PC-9 (cell line): ENCODE measurements around the gene TXNDC16. TPM values are rescaled to one million over a fixed set of nuclear protein-coding genes. Genes with fewer than 3 reads are reported as not detected.

Source experiments
- BruUV-seq: library from RNA; stranded (reverse); fragments of 400-500 nt; replicated peaks from 2 replicates; lab custom pipeline; 2021; lab: Mats Ljungman, UMichigan
- CTCF ChIA-PET: fragments of 300-600 bp; sonication (Branson Sonifier 250); formaldehyde crosslinking; loops from one replicate; lab custom pipeline; 2022; ENCODE audit warnings: antibody characterized with exemption; lab: Charles Lee
- POLR2A ChIA-PET: fragments of 300-600 bp; sonication (Branson Sonifier 250); formaldehyde crosslinking; loops from one replicate; lab custom pipeline; 2022; ENCODE audit warnings: antibody characterized with exemption; ENCODE audit not compliant: unreplicated experiment; lab: Charles Lee
- DNase-seq, 2 experiments: peaks; one replicate each; pipeline versions ENCODE4 v3.0.0 to v3.0.0-alpha.2; 2015 to 2022; ENCODE audit warnings: mixed read lengths in 1 of 2
- H2AFZ ChIP-seq: fragments of 200-600 bp; sonication (generic); 2 replicates; pipeline ENCODE4 v1.8.1; 2017; ENCODE audit warnings: antibody characterized with exemption
- H3F3A ChIP-seq: fragments of 200-600 bp; sonication (generic); 2 replicates; pipeline ENCODE4 v1.8.1; 2017; ENCODE audit warnings: antibody characterized with exemption, mild to moderate bottlenecking, low read depth; ENCODE audit not compliant: insufficient read depth
- H3K27ac ChIP-seq: fragments of 200-600 bp; sonication (generic); 2 replicates; pipeline ENCODE4 v1.6.1; 2016; ENCODE audit warnings: mixed run types
- H3K27me3 ChIP-seq: fragments of 200-600 bp; sonication (generic); 2 replicates; pipeline ENCODE4 v1.6.1; 2016; ENCODE audit warnings: low read depth, mixed run types; ENCODE audit not compliant: insufficient read depth
- H3K36me3 ChIP-seq: fragments of 200-600 bp; sonication (generic); 2 replicates; pipeline ENCODE4 v1.6.1; 2016; ENCODE audit warnings: low read depth, mixed run types
- H3K4me1 ChIP-seq: fragments of 200-600 bp; sonication (generic); replicated peaks from 2 replicates; pipeline ENCODE4 v1.6.1; 2016; ENCODE audit warnings: mixed run types; ENCODE audit not compliant: insufficient read depth
- H3K4me2 ChIP-seq: fragments of 200-600 bp; sonication (generic); 2 replicates; pipeline ENCODE4 v1.6.1; 2017; ENCODE audit warnings: mixed run types
- H3K4me3 ChIP-seq: fragments of 200-600 bp; sonication (generic); 2 replicates; pipeline ENCODE4 v1.6.1; 2016; ENCODE audit warnings: mixed run types
- H3K79me2 ChIP-seq: fragments of 200-600 bp; sonication (generic); 2 replicates; pipeline ENCODE4 v1.6.1; 2017; ENCODE audit warnings: low read depth, mixed run types
- H3K9me2 ChIP-seq: fragments of 200-600 bp; sonication (generic); 2 replicates; pipeline ENCODE4 v1.8.1; 2017; ENCODE audit warnings: mild to moderate bottlenecking; ENCODE audit not compliant: insufficient read depth
- H3K9me3 ChIP-seq: fragments of 200-600 bp; sonication (generic); 2 replicates; pipeline ENCODE4 v1.8.1; 2016; ENCODE audit warnings: low read depth; ENCODE audit not compliant: insufficient read depth
- H4K20me1 ChIP-seq: fragments of 200-600 bp; sonication (generic); 2 replicates; pipeline ENCODE4 v1.8.1; 2017; ENCODE audit not compliant: insufficient read depth
- EZH2 ChIP-seq: fragments of 200-600 bp; sonication (generic); IDR thresholded peaks from 2 replicates; pipeline ENCODE4 v1.8.0; 2017; ENCODE audit warnings: antibody characterized with exemption, low read depth
- intact Hi-C: fragments of 100-400 bp; cut with micrococcal nuclease; formaldehyde crosslinking; loops from one replicate; pipeline ENCODE4 v1.10.0; 2022; ENCODE audit not compliant: unreplicated experiment
- total RNA-seq: library from RNA; stranded (reverse); gene quantifications from 2 replicates; pipeline ENCODE4 v1.2.3, GENCODE V29; 2021
- TF ChIP-seq, protein P1 (sequence below): fragments of 200-600 bp; sonication (generic); conservative IDR thresholded peaks from 2 replicates; pipeline ENCODE4 v1.6.1; 2017; ENCODE audit warnings: mixed run types, antibody characterized with exemption, mild to moderate bottlenecking, moderate library complexity

Gene TXNDC16
- total RNA-seq, 1 experiment from 2014 or later = 5.7 TPM

DNA sequence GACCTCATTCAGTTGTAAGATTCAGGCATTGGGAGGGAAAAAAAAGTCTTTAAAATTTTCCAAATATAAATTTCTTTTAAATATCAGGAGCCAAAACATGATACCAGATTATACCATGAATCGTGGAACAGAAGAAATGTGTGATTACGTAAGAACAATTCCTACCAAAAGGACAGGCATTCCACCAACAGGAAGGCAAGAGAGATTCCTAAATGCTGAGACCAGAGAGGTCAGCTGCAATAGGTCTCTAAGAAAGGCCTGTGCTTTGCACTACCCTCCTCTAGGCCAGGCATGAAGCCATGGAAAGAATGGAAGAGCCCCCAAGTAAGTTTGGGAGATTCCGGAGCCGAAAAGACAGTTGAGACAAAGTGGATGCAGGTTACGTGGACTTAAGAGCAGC is 154.5 kb downstream of the TXNDC16 start:
- ChIA-PET POLR2A (no interaction called here), CTCF (no interaction called here)
- Histone ChIP-seq H3K4me2 (no peak overlapping the region), H3K79me2 (no peaks in the 10 kb centered on the region), H4K20me1 (no peaks in the 10 kb centered on the region), H3K27ac (no peak overlapping the region), H3K4me3 (no peak overlapping the region), H3K27me3 (0 out of 2 replicates have a peak, but pooled peaks cover 4% of the 10 kb centered on the region), H3F3A (no peaks in the 10 kb centered on the region), H3K36me3 (no peaks in the 10 kb centered on the region), H3K9me3 (no peaks in the 10 kb centered on the region), H2AFZ (no peak overlapping the region), H3K9me2 (no peaks in the 10 kb centered on the region), H3K4me1 (no peaks in the 10 kb centered on the region)
- TF ChIP-seq, protein P1, sequence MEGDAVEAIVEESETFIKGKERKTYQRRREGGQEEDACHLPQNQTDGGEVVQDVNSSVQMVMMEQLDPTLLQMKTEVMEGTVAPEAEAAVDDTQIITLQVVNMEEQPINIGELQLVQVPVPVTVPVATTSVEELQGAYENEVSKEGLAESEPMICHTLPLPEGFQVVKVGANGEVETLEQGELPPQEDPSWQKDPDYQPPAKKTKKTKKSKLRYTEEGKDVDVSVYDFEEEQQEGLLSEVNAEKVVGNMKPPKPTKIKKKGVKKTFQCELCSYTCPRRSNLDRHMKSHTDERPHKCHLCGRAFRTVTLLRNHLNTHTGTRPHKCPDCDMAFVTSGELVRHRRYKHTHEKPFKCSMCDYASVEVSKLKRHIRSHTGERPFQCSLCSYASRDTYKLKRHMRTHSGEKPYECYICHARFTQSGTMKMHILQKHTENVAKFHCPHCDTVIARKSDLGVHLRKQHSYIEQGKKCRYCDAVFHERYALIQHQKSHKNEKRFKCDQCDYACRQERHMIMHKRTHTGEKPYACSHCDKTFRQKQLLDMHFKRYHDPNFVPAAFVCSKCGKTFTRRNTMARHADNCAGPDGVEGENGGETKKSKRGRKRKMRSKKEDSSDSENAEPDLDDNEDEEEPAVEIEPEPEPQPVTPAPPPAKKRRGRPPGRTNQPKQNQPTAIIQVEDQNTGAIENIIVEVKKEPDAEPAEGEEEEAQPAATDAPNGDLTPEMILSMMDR = no peak
- TF ChIP-seq EZH2 = no peak
- intact Hi-C loops = no loop called here
- DNase-seq = no peak
- no TSS peak for BruUV-seq

DNA sequence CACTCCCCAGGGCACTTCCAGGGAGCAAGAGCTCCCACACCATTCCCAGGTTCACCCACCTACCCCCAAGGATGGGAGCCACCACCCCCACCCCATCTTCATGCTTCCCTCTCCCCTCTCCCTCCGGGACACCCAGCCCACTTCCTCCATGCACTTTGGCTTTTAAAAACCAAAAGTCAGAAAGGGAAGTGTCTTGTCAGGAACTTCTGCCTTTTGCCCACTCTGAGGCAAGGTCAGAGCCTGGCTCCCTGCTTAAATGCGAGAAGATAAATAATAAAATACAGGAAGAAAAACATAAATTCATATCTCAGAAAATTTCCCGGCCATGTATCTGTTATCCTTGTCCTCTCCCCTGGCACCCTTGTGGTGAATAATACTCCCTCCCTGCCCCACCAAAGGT is 156.6 kb downstream of the TXNDC16 start:
- no peak for TF ChIP-seq EZH2
- TF ChIP-seq, protein P1 = no peak
- Histone ChIP-seq H3K9me3 (no peaks in the 10 kb centered on the region), H3K27ac (no peak overlapping the region), H3K79me2 (no peaks in the 10 kb centered on the region), H3K4me3 (no peak overlapping the region), H3K4me1 (no peaks in the 10 kb centered on the region), H3F3A (no peaks in the 10 kb centered on the region), H3K4me2 (no peak overlapping the region), H3K27me3 (no peaks in the 10 kb centered on the region), H4K20me1 (no peaks in the 10 kb centered on the region), H3K36me3 (no peaks in the 10 kb centered on the region), H2AFZ (no peak overlapping the region), H3K9me2 (no peaks in the 10 kb centered on the region)
- CTCF ChIA-PET = no interaction called here
- POLR2A ChIA-PET = no interaction called here
- intact Hi-C loops = no loop called here
- no peak for DNase-seq
- BruUV-seq = no TSS peak

DNA sequence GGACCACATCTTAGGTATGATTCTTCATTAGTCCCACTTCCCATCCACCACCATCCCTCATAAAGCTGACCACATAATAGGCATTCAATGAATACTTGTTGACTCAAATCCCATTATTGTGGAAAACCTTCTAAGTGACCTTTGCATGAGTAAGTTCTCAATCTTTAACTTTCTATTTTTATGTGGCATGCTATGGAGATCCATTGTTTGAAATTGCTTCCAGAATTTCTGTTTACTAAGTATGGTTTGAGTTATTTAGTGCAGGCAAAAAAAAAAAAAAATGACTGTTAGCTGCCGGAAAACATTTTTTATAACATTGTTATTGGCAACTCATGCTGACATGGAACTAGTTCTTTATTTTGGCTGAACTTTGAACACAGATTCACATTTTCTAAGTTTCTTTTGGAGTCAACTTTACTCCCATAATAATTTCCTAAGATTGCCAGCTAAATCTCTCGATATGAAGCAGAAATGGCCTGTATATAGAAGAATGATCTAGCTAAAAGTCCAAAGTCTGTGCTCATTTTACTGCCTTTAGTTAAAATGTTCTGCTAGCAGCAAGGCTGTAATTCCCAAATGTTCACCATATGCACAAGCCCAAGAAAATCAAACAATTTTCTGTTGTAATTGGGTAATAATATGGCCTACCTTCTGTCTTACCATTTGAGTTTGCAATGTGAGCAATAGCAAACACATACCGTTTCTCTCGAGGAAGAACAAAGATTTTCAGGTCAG is 160.3 kb downstream of the TXNDC16 start:
- TF ChIP-seq EZH2 = no peak
- TF ChIP-seq, protein P1 = no peak
- H3K27ac ChIP-seq = no peak overlapping the region
- no peaks in the 10 kb centered on the region for H3K4me1 ChIP-seq
- H4K20me1 ChIP-seq = no peaks in the 10 kb centered on the region
- DNase-seq = no peak
- CTCF ChIA-PET = no interaction called here
- H3F3A ChIP-seq = no peaks in the 10 kb centered on the region
- H3K9me3 ChIP-seq = no peaks in the 10 kb centered on the region
- BruUV-seq = no TSS peak
- no peaks in the 10 kb centered on the region for H3K27me3 ChIP-seq
- no peaks in the 10 kb centered on the region for H3K79me2 ChIP-seq
- H3K9me2 ChIP-seq = no peaks in the 10 kb centered on the region
- intact Hi-C loops = no loop called here
- no peak overlapping the region for H3K4me3 ChIP-seq
- H3K36me3 ChIP-seq = no peaks in the 10 kb centered on the region
- POLR2A ChIA-PET = no interaction called here
- H3K4me2 ChIP-seq = no peak overlapping the region
- H2AFZ ChIP-seq = no peak overlapping the region

Other genes starting within 250 kb of the TXNDC16 start
- gene PTGER2, start 238.2 kb downstream of the TXNDC16 start, total RNA-seq = 0.15 TPM in 1 of 2 replicates, not detected in the other
- 1.1 and 1.2 TPM in 2 replicates for gene GPR137C, start 331 bp upstream of the TXNDC16 start, total RNA-seq
- gene ERO1A, start 143.1 kb upstream of the TXNDC16 start, total RNA-seq = 83.6 and 83.9 TPM in 2 replicates
- gene PSMC6, start 154.7 kb upstream of the TXNDC16 start, total RNA-seq = 83.0 and 96.5 TPM in 2 replicates
- 7.0 and 10.8 TPM in 2 replicates for gene STYX, start 177.7 kb upstream of the TXNDC16 start, total RNA-seq
- 43.2 and 45.2 TPM in 2 replicates for gene GNPNAT1, start 239.1 kb upstream of the TXNDC16 start, total RNA-seq